Daoy (cell line): ENCODE data around the gene PNPO. TPM values are rescaled to one million over a fixed set of nuclear protein-coding genes. Genes with fewer than 3 reads are reported as not detected.
A peak's percentile ranks its signal among the peaks of the same experiment; 100 is the strongest.
"Not testable (repeated sequence)": the region's sequence is repeated elsewhere in the genome, so short reads cannot be mapped to it uniquely, and the experiment has no call there.

Experiments
- DNase-seq: peaks from one replicate; pipeline ENCODE4 v3.0.0-alpha.2; 2015; ENCODE audit warnings: low read depth
- total RNA-seq: library from RNA; depleted of rRNA; stranded (reverse); fragments of >200 nt; shearing (Covaris generic); gene quantifications from 2 replicates; pipeline ENCODE4 v1.2.3, GENCODE V29; 2014

The PNPO gene
- total RNA-seq, 1 experiment from 2014 or later, result 26.9 TPM

DNA sequence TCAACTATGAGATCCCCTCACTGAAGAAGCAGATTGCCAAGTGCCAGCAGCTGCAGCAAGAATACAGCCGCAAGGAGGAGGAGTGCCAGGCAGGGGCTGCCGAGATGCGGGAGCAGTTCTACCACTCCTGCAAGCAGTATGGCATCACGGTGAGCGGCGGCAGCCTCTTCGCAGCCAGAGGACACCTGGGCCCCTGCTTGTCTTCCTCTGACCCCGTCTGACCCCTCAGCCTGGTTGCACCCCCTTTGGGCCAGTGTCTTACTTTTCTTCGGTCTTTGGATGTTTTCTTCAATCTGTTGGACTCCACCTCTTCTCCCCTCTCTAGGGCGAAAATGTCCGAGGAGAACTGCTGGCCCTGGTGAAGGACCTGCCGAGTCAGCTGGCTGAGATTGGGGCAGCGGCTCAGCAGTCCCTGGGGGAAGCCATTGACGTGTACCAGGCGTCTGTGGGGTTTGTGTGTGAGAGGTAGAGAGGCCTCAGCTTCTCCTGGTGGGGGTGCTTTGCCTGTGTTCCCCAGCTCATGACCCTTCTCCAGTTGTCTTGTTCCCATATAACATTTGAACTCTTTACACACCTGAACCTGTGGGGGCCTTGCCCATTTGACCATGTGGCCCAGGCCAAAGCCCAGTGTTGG lies 33.9 kb downstream of the PNPO start:
- DNase-seq, result no peak

DNA sequence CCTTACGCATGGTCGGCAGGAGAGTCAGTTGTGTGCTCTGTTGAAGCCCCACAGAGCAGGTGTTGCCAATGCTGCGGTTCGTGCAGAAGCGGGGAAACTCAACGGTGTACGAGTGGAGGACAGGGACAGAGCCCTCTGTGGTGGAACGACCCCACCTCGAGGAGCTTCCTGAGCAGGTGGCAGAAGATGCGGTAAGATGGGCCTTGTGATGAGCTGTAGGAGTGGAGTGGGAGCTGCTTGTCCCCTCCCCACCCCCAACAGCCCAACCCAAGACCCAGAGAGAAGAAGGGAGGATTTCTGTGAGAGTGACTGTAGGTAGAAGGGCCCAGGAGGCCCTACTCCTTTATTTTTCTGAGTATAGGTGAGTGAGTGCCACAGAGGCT lies 34.4 kb downstream of the PNPO start:
- no peak for DNase-seq

DNA sequence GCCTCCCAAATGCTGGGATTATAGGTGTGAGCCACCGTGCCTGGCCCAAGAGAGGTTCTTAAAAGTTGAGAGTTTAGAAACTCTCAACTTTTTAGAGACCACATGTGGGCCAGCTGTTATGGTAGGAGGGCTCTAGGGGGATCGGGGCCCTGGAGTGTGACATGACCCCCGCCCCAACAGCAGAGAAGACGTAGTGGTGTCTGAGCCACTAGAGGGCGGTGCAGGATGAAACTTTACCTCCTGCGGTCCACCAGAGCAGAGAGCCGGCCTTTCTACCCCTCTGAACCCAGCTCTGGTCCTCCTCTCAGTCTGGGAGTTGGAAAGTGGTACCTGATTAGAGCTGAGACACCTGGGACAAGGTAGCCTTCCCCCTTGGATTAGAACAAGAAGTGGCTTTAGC lies 37.0 kb downstream of the PNPO start:
- DNase-seq, result peak; percentile 49

DNA sequence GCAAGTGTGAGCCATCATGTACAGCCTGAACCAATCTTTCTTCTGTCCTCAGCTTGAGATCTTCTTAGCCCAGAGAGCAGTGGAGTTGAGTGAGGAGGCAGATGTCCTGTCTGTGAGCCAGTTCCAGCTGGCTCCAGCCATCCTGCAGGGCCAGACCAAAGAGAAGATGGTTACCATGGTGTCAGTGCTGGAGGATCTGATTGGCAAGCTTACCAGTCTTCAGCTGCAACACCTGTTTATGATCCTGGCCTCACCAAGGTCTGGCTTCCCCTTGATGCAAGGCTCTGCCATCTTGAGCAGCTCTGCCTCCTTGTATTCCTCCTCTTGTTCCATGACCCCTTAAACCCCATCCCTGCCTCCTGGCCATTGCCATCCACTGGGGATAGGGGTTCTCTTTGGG lies 39.2 kb downstream of the PNPO start:
- DNase-seq, result no peak

DNA sequence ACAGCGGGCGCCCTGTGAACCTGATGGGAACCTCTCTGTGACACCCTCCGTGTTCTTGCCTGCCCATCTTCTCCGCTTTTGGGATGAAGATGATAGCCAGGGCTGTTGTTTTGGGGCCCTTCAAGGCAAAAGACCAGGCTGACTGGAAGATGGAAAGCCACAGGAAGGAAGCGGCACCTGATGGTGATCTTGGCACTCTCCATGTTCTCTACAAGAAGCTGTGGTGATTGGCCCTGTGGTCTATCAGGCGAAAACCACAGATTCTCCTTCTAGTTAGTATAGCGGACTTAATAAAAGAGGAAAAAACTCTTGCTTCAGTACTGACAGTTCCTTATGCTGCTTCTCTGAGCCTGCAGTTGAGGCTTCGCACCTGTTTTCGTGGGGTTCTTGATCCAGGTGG lies 40.1 kb downstream of the PNPO start:
- no peak for DNase-seq

DNA sequence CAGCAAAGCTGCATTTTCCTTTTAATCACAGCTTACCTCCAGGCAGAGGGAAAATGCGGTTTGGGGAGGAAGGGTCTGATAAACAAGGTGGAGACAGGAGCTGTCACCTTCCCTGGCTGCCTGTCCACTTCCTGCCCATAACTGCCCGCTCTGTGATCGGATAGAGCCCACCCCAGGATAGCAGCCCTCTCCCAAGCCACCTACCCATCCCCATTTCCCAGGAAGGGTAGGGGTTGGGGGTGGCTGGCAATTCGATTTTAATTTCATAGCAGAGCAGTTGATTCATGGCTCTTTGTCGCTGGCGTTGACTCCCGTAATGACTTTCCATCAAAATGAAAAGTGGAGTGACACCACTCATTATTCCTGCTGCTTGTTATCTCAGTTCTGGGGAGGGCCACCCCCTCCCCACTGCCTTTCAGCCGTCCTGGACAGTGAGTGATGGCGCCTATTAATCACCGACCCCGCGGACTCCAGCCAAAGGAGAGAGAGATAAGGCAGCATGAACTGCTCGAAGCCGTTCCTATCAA lies 40.8 kb downstream of the PNPO start:
- no peak for DNase-seq

DNA sequence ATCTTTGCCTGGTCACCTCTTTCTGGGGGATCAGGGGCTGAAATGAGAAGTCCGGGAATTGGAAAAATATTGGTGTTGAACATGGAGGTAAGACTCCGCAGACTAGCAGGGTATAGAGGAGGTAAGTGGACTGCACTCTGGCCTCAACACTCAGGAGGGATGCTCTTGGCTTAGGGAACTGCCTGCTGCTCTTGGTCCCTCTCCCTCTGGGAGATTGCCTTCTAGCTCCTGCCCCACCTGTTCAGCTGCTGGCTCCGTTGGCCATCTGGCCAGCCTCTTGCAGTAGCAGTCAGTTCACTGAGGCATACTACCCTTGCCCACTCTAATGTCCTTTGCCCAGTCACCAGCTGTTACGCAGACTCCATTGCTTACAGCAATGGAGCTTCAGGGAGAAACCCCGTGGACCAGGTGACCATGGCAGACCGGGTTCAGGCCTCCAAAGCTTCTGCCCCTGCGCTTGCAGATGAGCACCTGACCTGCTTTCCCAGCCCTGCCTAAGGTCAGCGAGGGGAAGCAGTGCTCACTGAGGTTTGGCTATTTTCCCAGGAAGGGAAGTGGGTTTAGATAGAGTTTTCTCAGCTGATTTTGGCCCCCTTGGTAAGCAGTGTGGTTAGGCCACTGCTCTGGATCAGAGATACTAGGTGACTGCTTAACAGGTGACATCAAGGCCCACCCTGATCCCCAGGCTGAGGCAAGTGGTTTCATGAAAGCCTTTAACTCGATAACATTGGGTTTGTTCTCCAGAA lies 41.4 kb downstream of the PNPO start:
- no peak for DNase-seq

DNA sequence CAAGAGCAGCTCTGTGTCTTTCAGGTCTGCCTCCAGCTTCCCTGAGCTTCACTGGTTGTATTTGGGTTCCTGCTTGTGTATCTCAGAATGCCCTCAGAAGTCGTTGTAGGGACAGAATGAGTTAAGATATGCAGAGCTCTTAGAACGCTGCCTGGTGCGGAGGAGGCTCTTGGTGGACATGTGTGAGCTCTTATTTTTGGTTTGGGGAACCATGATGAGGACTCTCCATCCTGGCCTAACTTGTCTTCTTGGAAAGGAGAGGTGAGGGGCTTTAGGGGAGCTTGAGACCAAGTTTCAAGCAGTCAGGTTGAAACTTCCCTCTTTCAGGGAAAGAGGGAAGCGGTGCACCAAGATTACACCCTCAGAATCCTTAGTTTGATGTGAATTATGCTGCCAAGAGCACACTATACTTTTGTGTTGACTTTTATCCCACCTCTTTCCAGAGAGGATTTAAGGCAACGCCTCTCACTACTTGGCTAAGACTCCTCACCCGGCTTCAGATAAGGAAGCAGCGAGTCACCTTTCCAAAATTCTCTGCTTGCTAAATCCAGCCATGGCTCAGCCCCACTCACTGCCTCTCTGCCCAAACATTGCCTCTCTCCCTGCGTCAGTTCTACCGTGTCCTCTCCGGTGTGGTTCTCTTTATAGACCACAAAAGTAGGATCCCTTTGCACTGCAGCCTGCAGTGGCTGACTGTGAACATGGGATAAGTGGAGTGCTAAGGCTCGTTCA lies 42.3 kb downstream of the PNPO start:
- DNase-seq, result no peak

DNA sequence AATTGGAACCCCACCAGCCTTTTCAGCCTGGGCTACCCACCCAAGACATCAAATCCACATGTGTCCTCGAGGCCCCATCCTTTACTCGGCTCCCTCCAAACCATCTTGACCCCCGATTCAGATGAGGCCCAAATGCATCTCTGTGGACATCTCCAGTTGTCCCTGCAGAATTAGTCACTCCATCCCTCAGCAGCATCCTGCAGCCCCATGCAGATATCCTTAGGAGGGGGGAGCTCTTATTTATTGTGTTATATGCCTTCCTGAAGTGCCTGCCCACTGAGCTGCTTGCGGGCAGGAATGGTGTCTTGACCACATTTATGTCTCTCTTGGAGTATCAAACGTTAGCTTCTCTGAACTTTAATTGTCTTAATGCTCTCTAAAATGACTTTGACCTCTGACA lies 45.1 kb downstream of the PNPO start:
- no peak for DNase-seq

DNA sequence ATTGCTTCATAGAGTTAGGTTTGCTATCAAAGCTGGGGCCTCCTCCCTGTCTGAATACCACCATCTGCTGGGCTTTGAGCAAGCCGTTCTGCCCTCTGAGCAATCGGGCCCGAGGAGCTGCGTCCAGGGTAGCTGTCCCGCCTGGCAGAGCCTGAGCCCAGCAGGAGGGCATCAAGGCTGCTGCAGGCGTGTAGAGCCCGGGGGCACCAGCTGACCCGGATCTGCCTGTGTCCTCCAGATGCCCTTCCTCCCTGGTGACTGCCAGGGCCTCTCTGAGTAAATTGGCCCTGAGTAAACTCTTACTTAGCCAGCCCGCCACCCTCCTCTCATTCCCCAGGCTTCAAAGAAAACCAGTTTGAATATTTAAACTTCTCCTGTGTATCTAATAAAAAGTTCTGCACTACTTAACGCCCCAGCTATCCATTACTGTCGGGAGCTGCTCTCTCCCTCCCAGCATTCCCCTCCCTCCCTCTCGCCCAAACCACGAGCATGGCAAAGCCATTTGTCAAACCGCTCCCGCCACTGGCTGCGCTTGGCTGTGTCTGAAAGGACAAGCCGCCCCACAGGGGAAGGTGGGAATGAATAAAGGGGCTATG lies 46.0 kb downstream of the PNPO start:
- peak; percentile 48 for DNase-seq

DNA sequence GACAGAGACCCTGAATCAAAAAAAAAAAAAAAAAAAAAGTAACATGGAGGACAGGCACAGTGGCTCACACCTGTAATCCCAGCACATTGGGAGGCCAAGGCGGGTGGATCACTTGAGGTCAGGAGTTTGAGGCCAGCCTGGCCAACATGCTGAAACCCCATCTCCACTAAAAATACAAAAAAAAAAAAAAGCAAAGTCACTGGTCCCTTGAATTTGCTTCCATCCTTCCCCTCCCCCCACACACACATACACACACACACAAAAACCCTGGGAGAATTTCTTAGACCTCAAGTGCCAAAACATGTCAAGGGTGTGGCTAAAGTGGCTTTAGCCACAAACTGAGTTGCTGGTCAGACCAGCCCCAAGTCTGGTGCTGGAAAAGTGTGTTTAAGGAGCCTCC lies 47.1 kb downstream of the PNPO start:
- DNase-seq, result not testable (repeated sequence)

DNA sequence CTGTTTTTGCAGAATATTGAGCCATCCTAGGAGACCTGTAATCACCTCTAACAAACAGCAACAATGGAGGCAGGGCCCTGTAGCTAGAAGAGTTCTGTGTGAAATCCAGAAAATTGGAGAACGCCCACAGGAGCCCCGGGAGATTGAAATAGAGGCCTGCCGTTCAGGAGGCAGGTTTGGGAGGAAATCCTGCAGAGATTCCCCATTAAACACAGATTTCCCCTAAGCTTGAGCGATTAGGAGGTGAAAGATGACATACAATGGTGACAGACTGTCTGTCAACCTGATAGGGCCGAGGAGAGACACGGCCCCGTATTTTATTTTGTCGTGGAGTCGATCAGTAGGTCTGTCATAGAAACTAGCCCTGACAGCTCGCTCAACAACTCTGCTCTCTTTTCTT lies 47.8 kb downstream of the PNPO start:
- no peak for DNase-seq

DNA sequence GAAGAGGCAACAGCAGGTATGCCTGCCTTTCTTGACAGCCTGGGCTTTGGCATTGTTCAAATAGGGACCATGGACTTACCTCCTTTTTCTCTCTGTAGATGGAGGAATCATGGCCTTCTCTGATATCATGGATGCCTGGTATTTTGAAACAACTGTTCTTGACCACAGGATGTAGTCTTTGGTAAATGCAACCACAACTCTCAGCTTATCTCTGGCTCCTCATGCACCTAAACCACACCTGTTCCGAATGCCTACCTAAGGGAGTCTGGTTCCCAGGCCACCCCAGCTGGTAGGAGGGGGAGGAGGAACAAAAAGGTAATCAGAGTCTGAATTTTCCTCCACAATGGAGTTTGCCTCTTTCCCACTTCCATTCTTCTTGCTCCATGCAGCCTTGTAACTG lies 48.3 kb downstream of the PNPO start:
- no peak for DNase-seq

DNA sequence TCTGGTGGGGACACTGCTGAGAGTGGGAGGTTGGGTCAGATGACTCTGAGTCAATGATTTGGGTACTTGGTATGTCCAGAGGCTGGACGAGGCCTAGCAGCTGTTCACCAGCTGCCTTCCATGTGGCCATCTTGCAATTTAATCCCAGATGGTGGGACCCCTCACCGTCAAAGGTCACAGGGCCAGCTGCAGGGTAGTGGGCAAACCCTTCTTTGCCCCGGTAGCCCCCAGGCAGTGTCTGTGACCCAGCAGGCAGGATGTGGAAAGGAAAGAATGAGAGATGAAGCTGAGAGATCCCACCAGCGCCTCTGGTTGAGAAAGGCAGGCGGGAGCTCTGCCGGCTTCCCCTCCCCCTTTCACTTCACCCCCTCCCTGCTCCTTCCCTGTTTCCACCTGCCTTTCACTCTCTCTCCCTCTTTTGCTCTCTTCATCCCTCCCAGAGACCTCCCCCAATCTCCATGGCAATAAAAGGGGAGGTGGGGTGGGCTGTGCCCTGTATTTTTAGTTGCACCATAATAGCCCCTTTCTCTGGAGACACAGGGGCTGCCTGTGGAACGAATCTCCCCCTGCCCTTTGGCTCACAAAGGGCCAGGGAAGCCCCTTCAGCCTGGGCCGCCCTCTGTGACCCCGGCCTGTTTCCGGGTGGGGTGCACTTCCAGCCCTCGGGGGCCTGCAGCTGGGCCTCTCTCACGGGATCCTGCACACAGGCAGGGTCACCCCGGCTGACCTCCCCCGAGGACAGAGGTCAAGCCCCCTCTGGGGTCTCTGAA lies 49.8 kb downstream of the PNPO start:
- no peak for DNase-seq

DNA sequence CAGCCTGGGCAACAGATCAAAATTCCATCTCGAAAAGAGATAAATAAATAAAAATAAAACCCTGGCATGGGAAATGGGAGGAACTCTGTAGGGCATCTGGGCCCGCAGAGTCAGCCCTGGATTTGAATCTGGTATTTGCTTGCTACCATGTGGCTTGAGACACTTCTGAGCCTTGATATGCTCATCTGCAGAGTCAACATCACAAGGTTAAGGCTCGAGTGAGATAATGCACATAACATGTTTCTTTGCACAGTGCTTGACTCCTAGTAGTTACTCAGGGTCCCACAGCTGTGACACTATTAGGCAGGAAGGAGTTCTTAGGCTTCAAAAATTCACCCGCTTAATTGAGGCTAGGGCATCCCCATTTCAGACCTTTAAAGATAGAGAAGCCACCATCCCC lies 50.8 kb downstream of the PNPO start:
- no peak for DNase-seq

DNA sequence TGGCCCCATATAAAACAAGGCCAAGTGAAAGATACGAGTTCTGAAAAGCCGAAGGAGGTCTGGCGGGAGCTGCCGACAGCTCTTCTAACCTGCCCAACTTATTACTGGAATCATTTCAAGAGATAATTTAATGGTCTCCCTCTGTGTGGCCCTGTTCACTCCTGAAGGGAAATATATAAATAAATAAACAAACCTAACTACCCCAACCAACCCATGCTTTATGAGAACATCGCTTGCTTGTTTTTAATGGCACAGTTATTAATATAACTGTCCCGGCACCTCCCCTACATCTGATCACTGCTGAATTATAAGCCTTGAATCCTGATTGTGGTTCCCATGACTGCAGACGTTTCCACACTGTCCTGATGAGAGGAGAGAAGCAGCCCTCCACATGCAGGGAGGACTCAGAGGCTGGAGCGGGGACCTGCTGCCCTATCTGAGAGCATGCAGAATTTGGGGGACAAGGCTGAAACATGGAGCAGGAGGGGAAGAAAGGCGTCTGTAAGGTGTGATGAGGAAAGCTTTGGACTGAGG lies 51.7 kb downstream of the PNPO start:
- no peak for DNase-seq

DNA sequence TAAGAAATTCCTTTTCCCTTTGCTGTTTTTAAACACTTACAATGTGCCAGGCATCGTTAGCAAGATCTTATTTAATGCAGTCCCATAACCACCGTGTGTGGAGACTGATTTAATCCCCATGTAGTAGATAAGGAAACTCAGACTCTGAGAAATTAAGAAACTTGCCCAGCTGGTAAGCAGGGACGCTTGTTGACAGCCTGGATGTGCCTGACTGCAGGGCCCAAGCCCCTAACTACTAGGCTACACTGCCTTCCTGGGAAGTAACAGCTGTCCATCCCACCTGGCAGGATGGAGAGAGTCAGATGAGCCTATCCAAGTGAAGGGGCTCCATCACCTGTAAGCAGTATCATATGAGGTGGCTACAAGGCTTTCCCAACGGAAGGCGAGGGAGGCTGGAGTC lies 52.6 kb downstream of the PNPO start:
- no peak for DNase-seq

DNA sequence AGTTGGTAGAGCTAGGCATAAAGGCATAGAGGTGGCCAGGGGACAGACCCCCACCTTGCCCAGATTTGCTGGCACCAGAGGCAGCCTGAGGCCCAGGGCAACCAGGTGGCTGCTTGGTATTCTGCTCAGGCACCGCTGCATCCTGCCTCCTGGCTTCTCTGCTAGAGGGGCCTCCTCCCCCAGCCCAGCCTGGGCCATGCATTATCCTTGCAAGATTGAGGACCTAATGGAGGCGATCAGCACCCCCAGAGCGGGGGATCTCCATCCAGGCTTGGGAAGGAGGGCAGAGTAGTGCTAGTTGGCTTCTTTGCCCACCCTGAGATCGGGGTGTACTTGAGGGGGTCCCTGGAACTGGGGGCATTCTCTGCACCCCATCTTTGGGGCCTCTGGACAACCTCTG lies 53.4 kb downstream of the PNPO start:
- no peak for DNase-seq

DNA sequence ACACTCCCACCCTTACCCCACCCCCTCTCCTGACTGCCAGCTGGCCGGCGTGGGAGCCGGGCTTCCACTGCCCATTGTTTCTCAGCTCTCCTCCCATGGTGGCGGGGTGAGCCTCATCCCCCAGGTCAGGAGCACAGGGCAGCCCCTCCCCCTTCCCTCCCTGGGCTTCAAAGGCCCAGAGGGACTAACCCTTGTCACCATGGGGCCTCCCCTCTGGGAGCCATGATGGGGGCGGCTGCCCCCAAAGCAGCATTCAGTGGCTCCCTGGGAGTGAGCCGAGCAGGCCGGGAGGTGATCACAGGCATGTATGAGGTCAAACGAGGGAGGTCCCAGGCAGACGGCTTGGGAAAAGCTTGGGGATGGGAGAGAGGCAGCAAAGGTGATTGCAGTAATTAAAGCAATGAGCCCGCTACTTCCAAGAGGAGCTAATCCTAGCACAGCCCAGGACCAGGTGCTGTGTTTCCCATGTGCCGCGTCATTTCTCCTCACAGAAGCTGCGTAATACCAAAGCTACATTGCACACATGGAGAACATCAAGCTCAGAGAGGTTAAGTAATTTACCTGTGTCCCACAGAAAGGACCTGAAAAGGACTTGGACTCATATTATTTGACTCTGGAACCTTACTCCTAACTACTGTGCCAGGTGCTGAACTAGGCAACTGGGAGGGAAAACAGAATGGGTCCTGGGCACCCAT lies 54.0 kb downstream of the PNPO start:
- DNase-seq, result no peak

DNA sequence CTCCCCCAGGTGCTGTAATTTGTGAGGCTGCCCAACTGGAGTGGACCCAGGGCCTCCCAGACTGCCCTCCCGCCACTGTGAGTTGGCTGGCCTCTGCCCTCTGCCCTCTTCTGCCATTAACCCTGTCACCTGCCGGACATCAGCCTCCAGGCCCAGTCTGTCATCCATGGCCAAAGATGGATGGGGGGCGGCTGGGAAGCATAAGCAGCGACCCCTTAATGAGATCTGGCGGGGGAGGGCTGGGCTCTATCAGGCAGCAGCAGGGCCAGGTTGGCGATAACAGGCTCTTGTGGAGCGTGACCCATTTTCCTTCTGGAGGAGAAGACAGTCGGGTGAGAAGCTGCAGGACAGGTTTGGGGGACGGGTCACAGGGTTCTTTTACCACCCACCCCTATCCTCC lies 54.8 kb downstream of the PNPO start:
- DNase-seq, result no peak

DNA sequence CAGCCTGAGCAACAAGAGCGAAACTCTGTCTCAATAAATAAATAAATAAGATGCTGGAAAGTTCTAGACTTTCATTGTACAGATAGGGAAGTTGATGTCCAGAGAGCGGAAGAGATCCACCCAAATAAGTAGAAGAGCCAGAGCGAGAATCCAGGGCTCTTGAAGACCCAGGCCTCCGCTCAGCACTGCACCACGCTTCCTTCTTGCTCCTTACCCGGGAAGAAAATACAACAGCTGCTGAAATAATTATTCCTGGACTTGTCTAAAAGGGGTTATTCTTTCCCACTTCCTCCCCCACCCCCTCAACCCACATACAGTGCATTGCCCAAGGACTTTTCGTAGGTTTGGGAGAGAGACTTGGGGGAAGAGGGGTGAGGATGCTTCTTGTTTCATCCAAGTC lies 56.2 kb downstream of the PNPO start:
- DNase-seq, result no peak
